IMR-90 (cell line): Measurements from ENCODE around the gene ZNF775. TPM values are rescaled to one million over a fixed set of nuclear protein-coding genes. Genes with fewer than 3 reads are reported as not detected.

Experiments
- CEBPB ChIP-seq: IDR thresholded peaks from 2 replicates; pipeline ENCODE4 v1.6.1; 2012; ENCODE audit warnings: low read depth, low read length, improper control_type of control experiment
- CTCF ChIP-seq: conservative IDR thresholded peaks from 2 replicates; pipeline ENCODE4 v1.5.1; 2012; ENCODE audit warnings: mild to moderate bottlenecking, low read depth, low read length, improper control_type of control experiment
- polyA plus RNA-seq, 3 experiments: library from polyadenylated mRNA; depleted of rRNA; stranded (reverse); fragments of >200 nt; gene quantifications; 2 replicates each; pipeline ENCODE4 v1.2.3, GENCODE V29; 2012; ENCODE audit warnings: low replicate concordance in 1 of 3
- total RNA-seq: library from RNA; depleted of rRNA; stranded (reverse); fragments of >200 nt; gene quantifications from 2 replicates; pipeline ENCODE4 v1.2.3, GENCODE V29; 2012

The ZNF775 gene
- total and polyA plus RNA-seq, 2 of the 4 experiments (the other 2 are of a cell fraction) = 1.4 to 2.6 TPM

GRCh38 chr7:150330211-150330885 lies 48.8 kb upstream of the ZNF775 start (continued):
- no peak for TF ChIP-seq CTCF
- no peak for TF ChIP-seq CEBPB
